Measurements from ENCODE around the gene SULT1A2. TPM values are rescaled to one million over a fixed set of nuclear protein-coding genes. Genes with fewer than 3 reads are reported as not detected.
"Not testable (repeated sequence)": the region's sequence is repeated elsewhere in the genome, so short reads cannot be mapped to it uniquely, and the experiment has no call there.

SULT1A2 gene
- polyA plus RNA-seq, 2 of the 4 experiments (the other 2 are of a cell fraction), result 0.06 to 0.09 TPM

- H3K4me1 ChIP-seq, result no peaks in the 10 kb centered on the region
- no peak overlapping the region for H3K4me3 ChIP-seq
- peaks cover 15% of the 10 kb centered on the region; the same call in 2 of the 3 replicates for H3K9me3 ChIP-seq
- ATAC-seq, result no peak
- WGBS (ENCODE audit: missing lambda C conversion rate), result 89% methylated on average over 2 of the region's 2 CpGs
- no peak overlapping the region for H3K27ac ChIP-seq
- POLR2A ChIA-PET, result no interaction called here
- TF ChIP-seq JUNB (IDR thresholded peaks at IDR 0.05) (no peak), POLR2A (IDR thresholded peaks at IDR 0.05; ENCODE audit: low read length) (no peak)
- no peak overlapping the region for H3K4me2 ChIP-seq
- CTCF ChIA-PET, result interaction anchor here (0.6 kb wide), 1 partner anchor 30 kb away, joined by 5 read pairs; the partner anchor contains the start of gene SULT1A2
- no peak for FAIRE-seq
- DNase-seq (ENCODE audit: low read depth in 1 of 2, low spot score in 1 of 2), result no peak
These were observed 29.6 kb downstream of the SULT1A2 start for GRCh38 chr16:28567292-28567691.

DNA sequence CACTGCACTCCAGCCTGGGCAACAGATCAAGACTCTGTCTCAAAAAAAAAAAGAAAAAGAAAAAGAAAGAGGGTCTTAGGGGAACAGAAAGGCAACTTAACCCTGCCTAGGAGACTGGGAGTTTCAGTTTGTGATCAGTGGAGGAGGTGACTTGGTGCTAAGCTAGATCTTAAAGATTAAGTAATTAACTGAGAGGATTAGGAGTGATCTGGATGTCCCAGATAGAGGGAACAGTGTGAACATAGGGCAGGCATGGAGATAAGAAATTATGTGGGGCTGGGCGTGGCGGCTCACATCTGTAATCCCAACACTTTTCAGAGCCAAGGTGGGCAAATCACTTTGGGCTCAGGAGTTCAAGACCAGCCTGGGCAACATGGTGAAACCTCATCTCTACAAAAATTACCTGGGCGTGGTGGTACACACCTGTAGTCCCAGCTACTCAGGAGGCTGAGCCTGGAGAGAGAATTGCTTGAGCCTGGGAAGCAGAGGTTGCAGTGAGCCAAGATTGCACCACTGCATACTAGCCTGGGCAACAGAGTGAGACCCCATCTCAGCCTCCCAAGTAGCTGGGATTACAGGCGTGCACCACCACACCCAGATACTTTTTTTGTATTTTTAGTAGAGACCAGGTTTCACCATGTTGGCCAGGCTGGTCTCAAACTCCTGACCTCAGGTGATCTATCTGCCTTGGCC lies 30.5 kb downstream of the SULT1A2 start:
- H3K4me1 ChIP-seq; DNase-seq (ENCODE audit: low read depth in 1 of 2, low spot score in 1 of 2); H3K4me2 ChIP-seq; H3K27ac ChIP-seq; POLR2A ChIA-PET; ATAC-seq; H3K4me3 ChIP-seq; FAIRE-seq: not testable (repeated sequence)
- 91% methylated on average over 4 of the region's 4 CpGs for WGBS (ENCODE audit: missing lambda C conversion rate)
- CTCF ChIA-PET, result interaction anchor here (0.7 kb wide), 1 partner anchor 434 kb away, joined by 3 read pairs; no protein-coding TSS in a partner anchor
- H3K9me3 ChIP-seq, result peaks cover 15% of the 10 kb centered on the region; the same call in 2 of the 3 replicates

DNA sequence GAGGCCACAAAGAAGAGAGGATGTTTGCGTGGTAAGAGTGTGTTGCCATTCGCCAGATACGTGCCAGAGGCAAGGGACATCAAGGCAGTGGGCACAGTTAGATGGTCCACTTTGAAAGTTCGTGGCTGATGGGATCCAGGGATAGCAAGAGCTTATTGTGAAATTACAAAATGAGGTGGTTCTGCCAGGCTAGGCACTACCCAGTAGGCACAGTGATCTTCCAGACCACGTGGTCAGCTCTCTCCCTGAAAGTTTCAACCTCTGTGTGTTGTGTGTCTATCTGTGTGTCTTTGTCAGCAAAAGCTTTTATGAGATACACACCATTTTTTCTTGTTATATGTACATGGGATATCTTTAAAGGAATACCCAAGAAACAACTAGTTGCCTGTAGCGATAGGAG lies 33.6 kb downstream of the SULT1A2 start:
- Histone ChIP-seq H3K4me1 (0 out of 3 replicates have a peak, but pooled peaks cover 3% of the 10 kb centered on the region), H3K4me2 (no peak overlapping the region), H3K4me3 (no peak overlapping the region), H3K9me3 (peaks cover 15% of the 10 kb centered on the region; the same call in 2 of the 3 replicates), H3K27ac (no peak overlapping the region)
- TF ChIP-seq SMC3 (IDR thresholded peaks at IDR 0.05) (no peak), RNF2 (IDR thresholded peaks at IDR 0.05; ENCODE audit: borderline replicate concordance, low read depth) (no peak), SREBF2 (IDR thresholded peaks at IDR 0.05) (no peak), HOXB13 (CRISPR knock-in tag; IDR thresholded peaks at IDR 0.05; ENCODE audit: low read depth) (no peak), ZC3H11A (IDR thresholded peaks at IDR 0.05) (no peak), ESRRA (IDR thresholded peaks at IDR 0.05; ENCODE audit: borderline replicate concordance, low read length) (no peak), KDM1A (IDR thresholded peaks at IDR 0.05; ENCODE audit: low read depth) (no peak), ELK1 (IDR thresholded peaks at IDR 0.05; ENCODE audit: low read depth, low read length) (no peak), ZNF302 (CRISPR knock-in tag; IDR thresholded peaks at IDR 0.05) (no peak), RAD21 (conservative IDR thresholded peaks at IDR 0.05 in 1 of 2, IDR thresholded peaks at IDR 0.05 in 1 of 2) (no peak), MAFK (IDR thresholded peaks at IDR 0.05; ENCODE audit: partially characterized antibody) (no peak), HOXB5 (CRISPR knock-in tag; IDR thresholded peaks at IDR 0.05) (no peak), JUN (IDR thresholded peaks at IDR 0.05) (no peak), BHLHE40 (IDR thresholded peaks at IDR 0.05; ENCODE audit: low read depth, low read length) (no peak), MYC (IDR thresholded peaks at IDR 0.05; ENCODE audit: borderline replicate concordance, low read length) (no peak), ZFP36 (IDR thresholded peaks at IDR 0.05; ENCODE audit: borderline replicate concordance, partially characterized antibody) (no peak)
- no peak for ATAC-seq
- no peak for DNase-seq (ENCODE audit: low read depth in 1 of 2, low spot score in 1 of 2)
- FAIRE-seq, result no peak
- ChIA-PET POLR2A (interaction anchor here (1.2 kb wide), 1 partner anchor 9 kb away, joined by 6 read pairs; the partner anchor contains the start of gene SGF29), CTCF (interaction anchor here (0.7 kb wide), 1 partner anchor 13 kb away, joined by 3 read pairs; no protein-coding TSS in a partner anchor)
- WGBS (ENCODE audit: missing lambda C conversion rate), result 88% methylated on average over 6 of the region's 6 CpGs

GRCh38 chr16:28562199-28562598 lies 34.7 kb downstream of the SULT1A2 start:
- Histone ChIP-seq H3K27ac (no peak overlapping the region), H3K4me3 (no peak overlapping the region), H3K9me3 (peaks cover 7% of the 10 kb centered on the region; the same call in 2 of the 3 replicates), H3K4me2 (no peak overlapping the region), H3K4me1 (0 out of 3 replicates have a peak, but pooled peaks cover 3% of the 10 kb centered on the region)
- ChIA-PET POLR2A (interaction anchor here (1.2 kb wide), 1 partner anchor 8 kb away, joined by 6 read pairs; the partner anchor contains the start of gene SGF29), CTCF (no interaction called here)
- no peak for DNase-seq (ENCODE audit: low read depth in 1 of 2, low spot score in 1 of 2)
- ATAC-seq, result no peak
- no peak for FAIRE-seq
- WGBS (ENCODE audit: missing lambda C conversion rate), result 94% methylated on average over 4 of the region's 4 CpGs
- TF ChIP-seq ZNF302 (CRISPR knock-in tag; IDR thresholded peaks at IDR 0.05) (no peak), TP53 (CRISPR knock-in tag; IDR thresholded peaks at IDR 0.05) (no peak), HMGXB4 (CRISPR knock-in tag; IDR thresholded peaks at IDR 0.05; ENCODE audit: borderline replicate concordance) (no peak), RARB (CRISPR knock-in tag; IDR thresholded peaks at IDR 0.05) (no peak), KDM5A (IDR thresholded peaks at IDR 0.05) (no peak), POLR2A (IDR thresholded peaks at IDR 0.05; ENCODE audit: low read length) (no peak), EP300 (IDR thresholded peaks at IDR 0.05) (no peak), CHD4 (IDR thresholded peaks at IDR 0.05; ENCODE audit: borderline replicate concordance) (no peak), TFCP2L1 (CRISPR knock-in tag; IDR thresholded peaks at IDR 0.05) (no peak)
- TF ChIP-seq, protein P1, sequence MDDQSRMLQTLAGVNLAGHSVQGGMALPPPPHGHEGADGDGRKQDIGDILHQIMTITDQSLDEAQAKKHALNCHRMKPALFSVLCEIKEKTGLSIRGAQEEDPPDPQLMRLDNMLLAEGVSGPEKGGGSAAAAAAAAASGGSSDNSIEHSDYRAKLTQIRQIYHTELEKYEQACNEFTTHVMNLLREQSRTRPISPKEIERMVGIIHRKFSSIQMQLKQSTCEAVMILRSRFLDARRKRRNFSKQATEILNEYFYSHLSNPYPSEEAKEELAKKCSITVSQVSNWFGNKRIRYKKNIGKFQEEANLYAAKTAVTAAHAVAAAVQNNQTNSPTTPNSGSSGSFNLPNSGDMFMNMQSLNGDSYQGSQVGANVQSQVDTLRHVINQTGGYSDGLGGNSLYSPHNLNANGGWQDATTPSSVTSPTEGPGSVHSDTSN (IDR thresholded peaks at IDR 0.05), result no peak
- TF ChIP-seq, protein P2, sequence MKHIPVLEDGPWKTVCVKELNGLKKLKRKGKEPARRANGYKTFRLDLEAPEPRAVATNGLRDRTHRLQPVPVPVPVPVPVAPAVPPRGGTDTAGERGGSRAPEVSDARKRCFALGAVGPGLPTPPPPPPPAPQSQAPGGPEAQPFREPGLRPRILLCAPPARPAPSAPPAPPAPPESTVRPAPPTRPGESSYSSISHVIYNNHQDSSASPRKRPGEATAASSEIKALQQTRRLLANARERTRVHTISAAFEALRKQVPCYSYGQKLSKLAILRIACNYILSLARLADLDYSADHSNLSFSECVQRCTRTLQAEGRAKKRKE (CRISPR knock-in tag; IDR thresholded peaks at IDR 0.05; ENCODE audit: low read depth), result no peak
